Panc1 (cell line): ENCODE data around the gene MAPKAP1. TPM values are rescaled to one million over a fixed set of nuclear protein-coding genes. Genes with fewer than 3 reads are reported as not detected.

Experiments used
- ATAC-seq: fragments of 200-7000 bp; cut with Tn5 transposase; 2 replicates; pipeline ENCODE4 v1.9.1; 2020; ENCODE audit warnings: mild to moderate bottlenecking, moderate library complexity
- BruUV-seq: library from RNA; stranded (reverse); fragments of 400-500 nt; replicated peaks from 2 replicates; lab custom pipeline; 2021; lab: Mats Ljungman, UMichigan
- CTCF ChIA-PET: fragments of 300-600 bp; sonication (Branson Sonifier 250); formaldehyde crosslinking; loops from one replicate; lab custom pipeline; 2022; ENCODE audit warnings: antibody characterized with exemption; lab: Charles Lee
- POLR2A ChIA-PET: fragments of 300-600 bp; sonication (Branson Sonifier 250); formaldehyde crosslinking; loops from one replicate; lab custom pipeline; 2022; ENCODE audit warnings: antibody characterized with exemption; lab: Charles Lee
- DNase-seq: peaks from one replicate; pipeline ENCODE4 v3.0.0-alpha.2; 2010; ENCODE audit warnings: low read depth, low spot score
- H3K27ac ChIP-seq: 2 replicates; pipeline ENCODE4 v1.5.1; 2011; ENCODE audit warnings: mild to moderate bottlenecking, low read length, inconsistent platforms
- H3K27me3 ChIP-seq: fragments of 200-500 bp; sonication (Bioruptor generic); 2 replicates; pipeline ENCODE4 v1.6.0; 2014; ENCODE audit warnings: low read length, inconsistent platforms; ENCODE audit not compliant: control insufficient read depth, insufficient read depth
- H3K36me3 ChIP-seq: fragments of 200-500 bp; sonication (Bioruptor generic); 2 replicates; pipeline ENCODE4 v1.5.1; 2014; ENCODE audit warnings: inconsistent platforms, mild to moderate bottlenecking, low read length, moderate library complexity; ENCODE audit not compliant: control insufficient read depth, insufficient read depth
- H3K4me1 ChIP-seq: 2 replicates; pipeline ENCODE4 v1.5.1; 2011; ENCODE audit warnings: inconsistent platforms, mild to moderate bottlenecking, low read length, moderate library complexity; ENCODE audit not compliant: control insufficient read depth, insufficient read depth
- H3K4me3 ChIP-seq, 2 experiments: 2 replicates each; pipeline ENCODE4 v1.5.1; 2011 to 2012; ENCODE audit warnings: low read depth in 2 of 2, low read length in 2 of 2, mild to moderate bottlenecking in 2 of 2, inconsistent platforms in 1 of 2, moderate library complexity in 1 of 2
- H3K9me3 ChIP-seq: fragments of 200-500 bp; sonication (Bioruptor generic); 2 replicates; pipeline ENCODE4 v1.5.1; 2014; ENCODE audit warnings: low read depth, mild to moderate bottlenecking, inconsistent platforms, low read length, moderate library complexity; ENCODE audit not compliant: control insufficient read depth, insufficient read depth
- CTCF ChIP-seq: fragments of 450-650 bp; IDR thresholded peaks from 2 replicates; pipeline ENCODE4 v1.5.1; 2017; ENCODE audit warnings: mild to moderate bottlenecking
- POLR2AphosphoS5 ChIP-seq: IDR thresholded peaks from 2 replicates; pipeline ENCODE4 v1.6.1; 2012; ENCODE audit warnings: mild to moderate bottlenecking, low read depth, low read length, moderate library complexity
- REST ChIP-seq, 2 experiments: IDR thresholded peaks; 2 replicates each; pipeline ENCODE4 v1.6.1; 2011 to 2012; ENCODE audit warnings: low read depth in 2 of 2, control low read depth in 1 of 2, low read length in 1 of 2, mild to moderate bottlenecking in 1 of 2, moderate library complexity in 1 of 2; ENCODE audit not compliant: insufficient read depth in 1 of 2
- SIN3A ChIP-seq: IDR thresholded peaks from 2 replicates; pipeline ENCODE4 v1.6.1; 2012; ENCODE audit warnings: low read depth, mild to moderate bottlenecking, low read length, moderate library complexity, borderline replicate concordance; ENCODE audit not compliant: insufficient read depth
- TCF7L2 ChIP-seq: IDR thresholded peaks from 2 replicates; pipeline ENCODE4 v1.6.1; 2011; ENCODE audit warnings: mild to moderate bottlenecking, low read depth, low read length, inconsistent platforms
- in situ Hi-C: cut with HindIII; loops from 2 replicates; pipeline ENCODE4 v1.10.0; 2016; ENCODE audit warnings: low sequenced_read_pairs, low pct_unique_long_range_greater_than_20kb
- intact Hi-C: fragments of 100-400 bp; cut with micrococcal nuclease; formaldehyde crosslinking; loops from one replicate; pipeline ENCODE4 v1.10.0; 2022; ENCODE audit not compliant: unreplicated experiment
- total RNA-seq: library from RNA; stranded (reverse); gene quantifications from one replicate; pipeline ENCODE4 v1.2.1, GENCODE V29; 2021; ENCODE audit not compliant: unreplicated experiment

Gene MAPKAP1
- total RNA-seq, 1 experiment from 2014 or later: 72.7 TPM

- H3K27ac ChIP-seq: no peak overlapping the region
- POLR2A ChIA-PET: no interaction called here
- no TSS peak for BruUV-seq
- no peak overlapping the region for H3K4me3 ChIP-seq
- no peak for TF ChIP-seq POLR2AphosphoS5
- TF ChIP-seq REST (IDR thresholded peaks at IDR 0.05; ENCODE audit: insufficient read depth in 1 of 2, low read depth in 2 of 2, low read length in 1 of 2): no peak
- CTCF ChIA-PET: no interaction called here
- DNase-seq: no peak
- H3K27me3 ChIP-seq: no peaks in the 10 kb centered on the region
- no peaks in the 10 kb centered on the region for H3K9me3 ChIP-seq
- in situ Hi-C loops (no loop called here), intact Hi-C loops (loop anchor here (5.0 kb wide), 1 partner anchor 191 kb away; the partner anchor contains the start of gene PBX3)
- no peaks in the 10 kb centered on the region for H3K36me3 ChIP-seq
- no peaks in the 10 kb centered on the region for H3K4me1 ChIP-seq
- ATAC-seq: no peak
Observed at GRCh38 chr9:125556046-125556721, 150.8 kb downstream of the MAPKAP1 start.

GRCh38 chr9:125554726-125555125 lies 152.3 kb downstream of the MAPKAP1 start:
- no peaks in the 10 kb centered on the region for H3K27me3 ChIP-seq
- DNase-seq: no peak
- no peaks in the 10 kb centered on the region for H3K9me3 ChIP-seq
- no peak for ATAC-seq
- BruUV-seq: no TSS peak
- H3K4me1 ChIP-seq: peaks cover 3% of the 10 kb centered on the region; the same call in 1 of the 2 replicates
- no peak for TF ChIP-seq CTCF
- no peak for TF ChIP-seq POLR2AphosphoS5
- no peak for TF ChIP-seq REST (IDR thresholded peaks at IDR 0.05; ENCODE audit: insufficient read depth in 1 of 2, low read depth in 2 of 2, low read length in 1 of 2)
- TF ChIP-seq TCF7L2: no peak
- TF ChIP-seq SIN3A: no peak
- intact Hi-C loops (loop anchor here (5.0 kb wide), 1 partner anchor 193 kb away; the partner anchor contains the start of gene PBX3), in situ Hi-C loops (no loop called here)
- POLR2A ChIA-PET: no interaction called here
- no peaks in the 10 kb centered on the region; the same call in 1 of the 2 replicates for H3K36me3 ChIP-seq
- CTCF ChIA-PET: no interaction called here
- H3K27ac ChIP-seq: no peak overlapping the region
- H3K4me3 ChIP-seq: no peak overlapping the region
